ENCODE measurements around the gene ZFP37.

Gene ZFP37

GRCh38 chr9:113042884-113043657 is 13.5 kb downstream of the ZFP37 start (continued):
- peak; percentile 27; the same call in 1 of the 2 replicates for TF ChIP-seq ZNF626 (tag by site-specific recombination; IDR thresholded peaks at IDR 0.05)
- TF ChIP-seq ZNF426 (tag by site-specific recombination; IDR thresholded peaks at IDR 0.05): no peak
- no peak for TF ChIP-seq ZBTB49 (tag by site-specific recombination; IDR thresholded peaks at IDR 0.05; ENCODE audit: low read depth)
- TF ChIP-seq ZNF529 (tag by site-specific recombination; IDR thresholded peaks at IDR 0.05; ENCODE audit: insufficient replicate concordance): no peak
- no peak for TF ChIP-seq ZFP69B (tag by site-specific recombination; IDR thresholded peaks at IDR 0.05)
- no peak for TF ChIP-seq ZNF776 (tag by site-specific recombination; IDR thresholded peaks at IDR 0.05; ENCODE audit: borderline replicate concordance)
- no peak for TF ChIP-seq ZNF24 (tag by site-specific recombination; IDR thresholded peaks at IDR 0.05)
- TF ChIP-seq OSR2 (tag by site-specific recombination; IDR thresholded peaks at IDR 0.05): no peak
- no peak for TF ChIP-seq YY2 (tag by site-specific recombination; IDR thresholded peaks at IDR 0.05)
- TF ChIP-seq BCL11A (tag by site-specific recombination; IDR thresholded peaks at IDR 0.05; ENCODE audit: low read depth): no peak
- TF ChIP-seq ZSCAN5A (tag by site-specific recombination; IDR thresholded peaks at IDR 0.05): no peak
- no peak for TF ChIP-seq ZBTB6 (tag by site-specific recombination; IDR thresholded peaks at IDR 0.05)
- TF ChIP-seq ZNF830 (tag by site-specific recombination; IDR thresholded peaks at IDR 0.05; ENCODE audit: low read depth): no peak
- TF ChIP-seq ZBTB10 (tag by site-specific recombination; IDR thresholded peaks at IDR 0.05): no peak
- TF ChIP-seq ZSCAN18 (tag by site-specific recombination; IDR thresholded peaks at IDR 0.05): no peak
- peak; percentile 72; the same call in 1 of the 2 replicates for TF ChIP-seq ZFP37 (tag by site-specific recombination; IDR thresholded peaks at IDR 0.05)
- no peak for TF ChIP-seq MZF1 (tag by site-specific recombination; IDR thresholded peaks at IDR 0.05; ENCODE audit: borderline replicate concordance)
- TF ChIP-seq ZNF404 (tag by site-specific recombination; IDR thresholded peaks at IDR 0.05): no peak

Data from HEK293 (cell line).